Duodenal mucosa (tissue), 2 donors: Measurements from ENCODE around the gene ADCY9.
"Not testable (repeated sequence)": the region's sequence is repeated elsewhere in the genome, so short reads cannot be mapped to it uniquely, and the experiment has no call there.

Experiments used
- H3K27ac ChIP-seq: one replicate; pipeline ENCODE4 v1.7.0; 2013; ENCODE audit warnings: low read depth, low read length
- H3K27me3 ChIP-seq, 2 donors: one replicate each; pipeline ENCODE4 v1.7.0; 2013; ENCODE audit warnings: low read length in 2 of 2, control low read depth in 1 of 2; ENCODE audit not compliant: insufficient read depth in 2 of 2, control insufficient read depth in 1 of 2
- H3K36me3 ChIP-seq, 2 donors: one replicate each; pipeline ENCODE4 v1.7.0; 2013; ENCODE audit warnings: low read length in 2 of 2, control low read depth in 1 of 2; ENCODE audit not compliant: insufficient read depth in 2 of 2, control insufficient read depth in 1 of 2
- H3K4me1 ChIP-seq, 2 donors: one replicate each; pipeline ENCODE4 v1.7.0; 2013; ENCODE audit warnings: low read length in 2 of 2, control low read depth in 1 of 2; ENCODE audit not compliant: insufficient read depth in 2 of 2, control insufficient read depth in 1 of 2
- H3K4me3 ChIP-seq, 2 donors: one replicate each; pipeline ENCODE4 v1.7.0; 2013; ENCODE audit warnings: low read length in 2 of 2, low read depth in 1 of 2
- H3K9ac ChIP-seq, 2 donors: one replicate each; pipeline ENCODE4 v1.7.0; 2013; ENCODE audit warnings: low read length in 2 of 2, low read depth in 1 of 2
- H3K9me3 ChIP-seq, 2 donors: one replicate each; pipeline ENCODE4 v1.7.0; 2013; ENCODE audit warnings: low read length in 2 of 2, control low read depth in 1 of 2; ENCODE audit not compliant: control insufficient read depth in 1 of 2

Gene ADCY9

GRCh38 chr16:4087099-4087885 lies 28.9 kb downstream of the ADCY9 start:
- Histone ChIP-seq H3K27me3 (no peaks in the 10 kb centered on the region), H3K9ac (no peak overlapping the region), H3K4me3 (no peak overlapping the region), H3K36me3 (peaks cover 0 to 3% of the 10 kb centered on the region in 2 donors), H3K4me1 (peaks cover 12 to 13% of the 10 kb centered on the region in 2 donors), H3K9me3 (no peaks in the 10 kb centered on the region), H3K27ac (no peak overlapping the region)

DNA sequence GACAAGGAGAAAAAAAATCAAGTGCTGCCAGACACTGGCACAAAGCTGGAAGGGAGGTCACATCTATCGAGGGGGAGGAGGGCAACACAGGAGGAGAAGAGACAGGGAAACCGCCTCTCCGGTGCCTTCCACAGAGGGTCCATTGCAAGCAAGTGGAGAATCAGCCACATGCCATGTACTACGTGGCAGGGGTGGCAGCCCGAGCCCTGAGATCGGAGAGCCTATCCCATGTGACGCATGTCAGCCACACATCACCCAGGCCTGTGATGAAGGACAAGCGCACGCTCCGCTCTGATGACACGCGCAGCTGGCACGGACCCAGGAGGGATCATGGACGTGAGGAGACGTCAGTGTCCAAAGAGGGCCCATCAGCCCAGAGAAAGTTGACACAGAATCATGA lies 30.1 kb downstream of the ADCY9 start:
- H3K27me3 ChIP-seq = no peaks in the 10 kb centered on the region
- H3K9ac ChIP-seq = no peak overlapping the region
- H3K36me3 ChIP-seq = peaks cover 0 to 3% of the 10 kb centered on the region in 2 donors
- no peak overlapping the region for H3K4me3 ChIP-seq
- peaks cover 13 to 14% of the 10 kb centered on the region in 2 donors for H3K4me1 ChIP-seq
- H3K9me3 ChIP-seq = no peaks in the 10 kb centered on the region
- H3K27ac ChIP-seq = no peak overlapping the region

DNA sequence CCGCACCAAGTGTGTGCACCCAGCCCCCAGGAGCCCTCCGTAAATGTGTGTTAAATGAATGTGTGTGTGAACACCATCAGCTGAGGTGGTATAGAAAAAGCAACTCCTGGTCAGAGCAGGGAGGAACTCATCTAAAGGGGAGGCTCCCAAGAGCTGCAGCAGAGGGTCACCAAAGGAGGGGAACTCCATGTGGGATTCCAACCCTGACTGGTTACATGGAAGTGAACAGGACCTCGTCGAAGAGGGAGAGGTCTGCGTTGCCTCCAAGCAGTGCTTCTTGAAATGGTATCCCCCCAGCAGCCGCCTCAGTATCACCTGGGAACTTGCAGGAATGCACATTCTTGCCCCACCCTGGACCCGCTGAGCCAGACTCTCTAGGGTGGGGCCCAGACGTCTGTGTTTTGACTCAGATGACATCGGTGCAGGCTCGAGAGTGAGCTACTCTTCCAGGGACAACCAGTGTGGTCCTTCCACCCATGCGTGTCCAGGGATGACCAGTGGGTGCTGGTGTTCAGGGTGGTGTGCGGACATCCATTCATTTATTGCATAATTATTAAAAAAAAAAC lies 30.8 kb downstream of the ADCY9 start:
- peaks cover 0 to 3% of the 10 kb centered on the region in 2 donors for H3K36me3 ChIP-seq
- H3K27ac ChIP-seq = no peak overlapping the region
- peaks cover 10 to 16% of the 10 kb centered on the region in 2 donors for H3K4me1 ChIP-seq
- no peak overlapping the region for H3K4me3 ChIP-seq
- no peaks in the 10 kb centered on the region for H3K9me3 ChIP-seq
- no peaks in the 10 kb centered on the region for H3K27me3 ChIP-seq
- no peak overlapping the region for H3K9ac ChIP-seq

DNA sequence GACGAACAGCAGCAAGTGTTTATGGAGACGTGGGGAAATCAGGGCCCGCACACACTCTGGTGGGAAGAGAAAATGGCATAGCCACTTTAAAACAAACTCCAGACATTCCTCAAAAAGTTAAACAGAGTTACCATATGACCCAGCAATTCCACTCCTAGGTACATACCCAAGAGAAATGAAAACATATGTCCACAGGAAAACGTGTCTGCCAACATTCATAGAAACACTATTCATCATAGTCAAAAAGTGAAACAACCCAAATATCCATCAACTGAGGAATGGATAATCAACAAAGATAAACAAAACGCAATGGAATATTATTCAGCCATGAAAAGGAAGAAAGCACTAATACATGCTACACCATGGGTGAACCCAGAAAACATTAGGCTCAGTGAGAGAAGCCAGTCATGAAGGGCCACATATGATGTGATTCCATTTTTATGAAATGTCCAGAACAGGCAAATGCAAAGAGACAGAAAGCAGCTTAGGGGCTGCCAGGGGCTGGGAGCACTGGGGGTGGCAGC lies 32.8 kb downstream of the ADCY9 start:
- no peaks in the 10 kb centered on the region for H3K27me3 ChIP-seq
- H3K4me3 ChIP-seq = no peak overlapping the region
- peaks cover 0 to 3% of the 10 kb centered on the region in 2 donors for H3K36me3 ChIP-seq
- H3K27ac ChIP-seq = no peak overlapping the region
- H3K4me1 ChIP-seq = peaks cover 3 to 7% of the 10 kb centered on the region in 2 donors
- H3K9ac ChIP-seq = no peak overlapping the region
- H3K9me3 ChIP-seq = no peaks in the 10 kb centered on the region

DNA sequence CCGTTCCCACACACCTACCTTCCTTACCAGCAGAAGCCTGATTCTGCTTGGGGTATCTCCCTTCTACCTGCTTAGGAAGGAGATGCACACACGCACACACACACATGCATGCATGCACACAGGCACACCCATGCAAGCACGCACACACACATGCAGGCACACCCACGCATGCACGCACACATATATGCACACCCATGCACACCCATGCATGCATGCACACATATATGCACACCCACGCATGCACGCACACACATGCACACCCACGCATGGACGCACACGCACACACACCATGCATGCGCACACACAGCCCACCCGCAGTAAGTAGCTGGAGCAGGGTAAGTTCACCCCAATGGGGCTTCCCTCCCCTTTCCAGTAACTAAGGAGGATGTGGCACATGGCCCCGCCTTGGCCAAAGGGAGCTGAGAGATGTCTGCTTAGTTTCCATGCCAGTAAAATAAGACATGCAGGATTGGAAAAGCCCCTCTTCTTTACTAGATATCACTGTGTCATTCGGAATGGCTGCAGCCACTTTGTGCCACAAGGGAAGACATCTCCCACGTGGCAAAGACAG lies 33.7 kb downstream of the ADCY9 start:
- Histone ChIP-seq H3K4me1 (peaks cover 3 to 7% of the 10 kb centered on the region in 2 donors), H3K9me3 (no peaks in the 10 kb centered on the region), H3K4me3 (no peak overlapping the region), H3K36me3 (peaks cover 0 to 3% of the 10 kb centered on the region in 2 donors), H3K9ac (no peak overlapping the region), H3K27ac (no peak overlapping the region), H3K27me3 (no peaks in the 10 kb centered on the region)

- Histone ChIP-seq H3K36me3 (peaks cover 0 to 3% of the 10 kb centered on the region in 2 donors), H3K27me3 (no peaks in the 10 kb centered on the region), H3K4me1 (peaks cover 3 to 7% of the 10 kb centered on the region in 2 donors), H3K27ac (no peak overlapping the region), H3K9ac (no peak overlapping the region), H3K9me3 (no peaks in the 10 kb centered on the region), H3K4me3 (no peak overlapping the region)
Observed at GRCh38 chr16:4081521-4082021, 34.7 kb downstream of the ADCY9 start.

GRCh38 chr16:4081047-4081446 lies 35.2 kb downstream of the ADCY9 start:
- Histone ChIP-seq H3K4me1 (peaks cover 3 to 7% of the 10 kb centered on the region in 2 donors), H3K9ac (no peak overlapping the region), H3K4me3 (peak overlapping the region in 1 of 2 donors; percentile 30), H3K27ac (no peak overlapping the region), H3K36me3 (peaks cover 0 to 3% of the 10 kb centered on the region in 2 donors), H3K9me3 (no peaks in the 10 kb centered on the region), H3K27me3 (no peaks in the 10 kb centered on the region)

GRCh38 chr16:4077174-4077649 lies 39.0 kb downstream of the ADCY9 start:
- H3K27me3 ChIP-seq = no peaks in the 10 kb centered on the region
- H3K36me3 ChIP-seq = no peaks in the 10 kb centered on the region
- no peaks in the 10 kb centered on the region for H3K9me3 ChIP-seq
- no peak overlapping the region for H3K27ac ChIP-seq
- no peak overlapping the region for H3K9ac ChIP-seq
- H3K4me1 ChIP-seq = peaks cover 0 to 7% of the 10 kb centered on the region in 2 donors
- no peak overlapping the region for H3K4me3 ChIP-seq

- Histone ChIP-seq H3K27ac (no peak overlapping the region), H3K9ac (no peak overlapping the region), H3K27me3 (no peaks in the 10 kb centered on the region), H3K4me1 (no peaks in the 10 kb centered on the region), H3K9me3 (no peaks in the 10 kb centered on the region), H3K4me3 (no peak overlapping the region), H3K36me3 (no peaks in the 10 kb centered on the region)
Observed at GRCh38 chr16:4075534-4075933, 40.7 kb downstream of the ADCY9 start.

GRCh38 chr16:4073150-4073549 lies 43.1 kb downstream of the ADCY9 start:
- H3K4me1 ChIP-seq, H3K27me3 ChIP-seq, H3K27ac ChIP-seq, H3K36me3 ChIP-seq, H3K9me3 ChIP-seq, H3K9ac ChIP-seq, H3K4me3 ChIP-seq: not testable (repeated sequence)
